ENCODE measurements around the gene ANO1.

ANO1 gene

GRCh38 chr11:70066136-70066520 lies 12.0 kb upstream of the ANO1 start:
- Histone ChIP-seq H3K27ac (ENCODE audit: low read depth, low read length, severe bottlenecking) (no peak overlapping the region), H3K36me3 (ENCODE audit: control insufficient read depth, insufficient read depth, low read length) (no peaks in the 10 kb centered on the region), H3K4me3 (ENCODE audit: extremely low read depth, insufficient read depth, low read length, poor library complexity, severe bottlenecking) (no peak overlapping the region), H3K4me1 (ENCODE audit: control insufficient read depth, insufficient read depth, low read length, poor library complexity, severe bottlenecking) (peaks cover 3% of the 10 kb centered on the region), H3K9me3 (ENCODE audit: control insufficient read depth, low read length) (no peaks in the 10 kb centered on the region)
- 87 to 100% methylated on average over 2 of the region's 2 CpGs for WGBS, 2 experiments (ENCODE audit: insufficient coverage in 2 of 2)

- Histone ChIP-seq H3K4me3 (ENCODE audit: extremely low read depth, insufficient read depth, low read length, poor library complexity, severe bottlenecking) (no peak overlapping the region), H3K27ac (ENCODE audit: low read depth, low read length, severe bottlenecking) (no peak overlapping the region), H3K36me3 (ENCODE audit: control insufficient read depth, insufficient read depth, low read length) (no peaks in the 10 kb centered on the region), H3K4me1 (ENCODE audit: control insufficient read depth, insufficient read depth, low read length, poor library complexity, severe bottlenecking) (peaks cover 3% of the 10 kb centered on the region), H3K9me3 (ENCODE audit: control insufficient read depth, low read length) (no peaks in the 10 kb centered on the region)
- WGBS, 2 experiments (ENCODE audit: insufficient coverage in 2 of 2): 95 to 98% methylated on average over 9 to 11 of the region's 13 CpGs
These were observed 11.5 kb upstream of the ANO1 start for GRCh38 chr11:70066628-70067027.

GRCh38 chr11:70067036-70067435 lies 11.1 kb upstream of the ANO1 start:
- Histone ChIP-seq H3K27ac (ENCODE audit: low read depth, low read length, severe bottlenecking) (no peak overlapping the region), H3K9me3 (ENCODE audit: control insufficient read depth, low read length) (no peaks in the 10 kb centered on the region), H3K4me1 (ENCODE audit: control insufficient read depth, insufficient read depth, low read length, poor library complexity, severe bottlenecking) (peaks cover 3% of the 10 kb centered on the region), H3K4me3 (ENCODE audit: extremely low read depth, insufficient read depth, low read length, poor library complexity, severe bottlenecking) (no peak overlapping the region), H3K36me3 (ENCODE audit: control insufficient read depth, insufficient read depth, low read length) (no peaks in the 10 kb centered on the region)
- 87 to 98% methylated on average over 4 to 5 of the region's 8 CpGs for WGBS, 2 experiments (ENCODE audit: insufficient coverage in 2 of 2)

- Histone ChIP-seq H3K36me3 (ENCODE audit: control insufficient read depth, insufficient read depth, low read length) (no peaks in the 10 kb centered on the region), H3K9me3 (ENCODE audit: control insufficient read depth, low read length) (no peaks in the 10 kb centered on the region), H3K27ac (ENCODE audit: low read depth, low read length, severe bottlenecking) (no peak overlapping the region), H3K4me1 (ENCODE audit: control insufficient read depth, insufficient read depth, low read length, poor library complexity, severe bottlenecking) (peaks cover 9% of the 10 kb centered on the region), H3K4me3 (ENCODE audit: extremely low read depth, insufficient read depth, low read length, poor library complexity, severe bottlenecking) (no peak overlapping the region)
- WGBS, 2 experiments (ENCODE audit: insufficient coverage in 2 of 2): 70 to 82% methylated on average over 13 to 16 of the region's 20 CpGs
These were observed 10.4 kb upstream of the ANO1 start for GRCh38 chr11:70067591-70068341.

- Histone ChIP-seq H3K4me3 (ENCODE audit: extremely low read depth, insufficient read depth, low read length, poor library complexity, severe bottlenecking) (no peak overlapping the region), H3K36me3 (ENCODE audit: control insufficient read depth, insufficient read depth, low read length) (no peaks in the 10 kb centered on the region), H3K9me3 (ENCODE audit: control insufficient read depth, low read length) (no peaks in the 10 kb centered on the region), H3K4me1 (ENCODE audit: control insufficient read depth, insufficient read depth, low read length, poor library complexity, severe bottlenecking) (peaks cover 12% of the 10 kb centered on the region), H3K27ac (ENCODE audit: low read depth, low read length, severe bottlenecking) (no peak overlapping the region)
- WGBS, 2 experiments (ENCODE audit: insufficient coverage in 2 of 2): 69 to 90% methylated on average over 3 to 6 of the region's 6 CpGs
These were observed 9.8 kb upstream of the ANO1 start for GRCh38 chr11:70068345-70068744.

GRCh38 chr11:70068950-70069349 lies 9.2 kb upstream of the ANO1 start:
- H3K4me1 ChIP-seq (ENCODE audit: control insufficient read depth, insufficient read depth, low read length, poor library complexity, severe bottlenecking): peaks cover 15% of the 10 kb centered on the region
- H3K27ac ChIP-seq (ENCODE audit: low read depth, low read length, severe bottlenecking): no peak overlapping the region
- H3K9me3 ChIP-seq (ENCODE audit: control insufficient read depth, low read length): no peaks in the 10 kb centered on the region
- 86% methylated on average over 1 of the region's 2 CpGs; no CpG with 5 or more reads in 1 of the 2 experiments for WGBS, 2 experiments (ENCODE audit: insufficient coverage in 2 of 2)
- no peak overlapping the region for H3K4me3 ChIP-seq (ENCODE audit: extremely low read depth, insufficient read depth, low read length, poor library complexity, severe bottlenecking)
- no peaks in the 10 kb centered on the region for H3K36me3 ChIP-seq (ENCODE audit: control insufficient read depth, insufficient read depth, low read length)

- 95 to 98% methylated on average over 8 of the region's 9 CpGs for WGBS, 2 experiments (ENCODE audit: insufficient coverage in 2 of 2)
- no peak overlapping the region for H3K27ac ChIP-seq (ENCODE audit: low read depth, low read length, severe bottlenecking)
These were observed 7.4 kb upstream of the ANO1 start for GRCh38 chr11:70070706-70071105.

GRCh38 chr11:70071996-70072395 lies 6.1 kb upstream of the ANO1 start:
- Histone ChIP-seq H3K4me1 (ENCODE audit: control insufficient read depth, insufficient read depth, low read length, poor library complexity, severe bottlenecking) (peaks cover 17% of the 10 kb centered on the region), H3K27ac (ENCODE audit: low read depth, low read length, severe bottlenecking) (no peak overlapping the region)

More at GRCh38 chr11:70070706-70071105, 7.4 kb upstream of the ANO1 start:
- Histone ChIP-seq H3K4me1 (ENCODE audit: control insufficient read depth, insufficient read depth, low read length, poor library complexity, severe bottlenecking) (peaks cover 17% of the 10 kb centered on the region), H3K36me3 (ENCODE audit: control insufficient read depth, insufficient read depth, low read length) (no peaks in the 10 kb centered on the region), H3K4me3 (ENCODE audit: extremely low read depth, insufficient read depth, low read length, poor library complexity, severe bottlenecking) (no peak overlapping the region), H3K9me3 (ENCODE audit: control insufficient read depth, low read length) (no peaks in the 10 kb centered on the region)

GRCh38 chr11:70072461-70072860 lies 5.7 kb upstream of the ANO1 start:
- H3K4me3 ChIP-seq (ENCODE audit: extremely low read depth, insufficient read depth, low read length, poor library complexity, severe bottlenecking): no peak overlapping the region

More at GRCh38 chr11:70071996-70072395, 6.1 kb upstream of the ANO1 start:
- Histone ChIP-seq H3K4me3 (ENCODE audit: extremely low read depth, insufficient read depth, low read length, poor library complexity, severe bottlenecking) (no peak overlapping the region), H3K36me3 (ENCODE audit: control insufficient read depth, insufficient read depth, low read length) (no peaks in the 10 kb centered on the region), H3K9me3 (ENCODE audit: control insufficient read depth, low read length) (no peaks in the 10 kb centered on the region)
- 88% methylated on average over 12 of the region's 12 CpGs for WGBS, 2 experiments (ENCODE audit: insufficient coverage in 2 of 2)

GRCh38 chr11:70072861-70073755 lies 5.0 kb upstream of the ANO1 start:
- 39 to 41% methylated on average over 15 to 18 of the region's 21 CpGs for WGBS, 2 experiments (ENCODE audit: insufficient coverage in 2 of 2)
- peaks cover 23% of the 10 kb centered on the region for H3K4me1 ChIP-seq (ENCODE audit: control insufficient read depth, insufficient read depth, low read length, poor library complexity, severe bottlenecking)
- H3K27ac ChIP-seq (ENCODE audit: low read depth, low read length, severe bottlenecking): no peak overlapping the region
- H3K9me3 ChIP-seq (ENCODE audit: control insufficient read depth, low read length): no peaks in the 10 kb centered on the region
- H3K36me3 ChIP-seq (ENCODE audit: control insufficient read depth, insufficient read depth, low read length): no peaks in the 10 kb centered on the region
- no peak overlapping the region for H3K4me3 ChIP-seq (ENCODE audit: extremely low read depth, insufficient read depth, low read length, poor library complexity, severe bottlenecking)

More at GRCh38 chr11:70072461-70072860, 5.7 kb upstream of the ANO1 start:
- H3K4me1 ChIP-seq (ENCODE audit: control insufficient read depth, insufficient read depth, low read length, poor library complexity, severe bottlenecking): peaks cover 17% of the 10 kb centered on the region
- H3K36me3 ChIP-seq (ENCODE audit: control insufficient read depth, insufficient read depth, low read length): no peaks in the 10 kb centered on the region
- no peaks in the 10 kb centered on the region for H3K9me3 ChIP-seq (ENCODE audit: control insufficient read depth, low read length)
- no peak overlapping the region for H3K27ac ChIP-seq (ENCODE audit: low read depth, low read length, severe bottlenecking)
- WGBS, 2 experiments (ENCODE audit: insufficient coverage in 2 of 2): 75 to 76% methylated on average over 11 of the region's 12 CpGs
